Stimulated activated CD8-positive, alpha-beta memory T cell treated with anti-CD3 and anti-CD28 coated beads, Interleukin-12 subunit alpha, Interleukin-12 subunit beta, amount 100 ng/mL, for 24 hours (primary cell): ENCODE measurements around the gene MAPK7.

Experiments
- DNase-seq: peaks from one replicate; pipeline ENCODE4 v3.0.0-alpha.2; 2020; ENCODE audit errors: extremely low read depth

Gene MAPK7

DNA sequence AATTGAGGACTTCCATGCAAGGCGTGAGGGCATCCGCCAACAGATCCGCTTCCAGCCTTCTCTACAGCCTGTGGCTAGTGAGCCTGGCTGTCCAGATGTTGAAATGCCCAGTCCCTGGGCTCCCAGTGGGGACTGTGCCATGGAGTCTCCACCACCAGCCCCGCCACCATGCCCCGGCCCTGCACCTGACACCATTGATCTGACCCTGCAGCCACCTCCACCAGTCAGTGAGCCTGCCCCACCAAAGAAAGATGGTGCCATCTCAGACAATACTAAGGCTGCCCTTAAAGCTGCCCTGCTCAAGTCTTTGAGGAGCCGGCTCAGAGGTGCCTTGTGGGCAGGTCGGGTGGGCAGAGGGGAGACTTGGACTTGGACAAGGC is 3.1 kb downstream of the MAPK7 start:
- no peak for DNase-seq

DNA sequence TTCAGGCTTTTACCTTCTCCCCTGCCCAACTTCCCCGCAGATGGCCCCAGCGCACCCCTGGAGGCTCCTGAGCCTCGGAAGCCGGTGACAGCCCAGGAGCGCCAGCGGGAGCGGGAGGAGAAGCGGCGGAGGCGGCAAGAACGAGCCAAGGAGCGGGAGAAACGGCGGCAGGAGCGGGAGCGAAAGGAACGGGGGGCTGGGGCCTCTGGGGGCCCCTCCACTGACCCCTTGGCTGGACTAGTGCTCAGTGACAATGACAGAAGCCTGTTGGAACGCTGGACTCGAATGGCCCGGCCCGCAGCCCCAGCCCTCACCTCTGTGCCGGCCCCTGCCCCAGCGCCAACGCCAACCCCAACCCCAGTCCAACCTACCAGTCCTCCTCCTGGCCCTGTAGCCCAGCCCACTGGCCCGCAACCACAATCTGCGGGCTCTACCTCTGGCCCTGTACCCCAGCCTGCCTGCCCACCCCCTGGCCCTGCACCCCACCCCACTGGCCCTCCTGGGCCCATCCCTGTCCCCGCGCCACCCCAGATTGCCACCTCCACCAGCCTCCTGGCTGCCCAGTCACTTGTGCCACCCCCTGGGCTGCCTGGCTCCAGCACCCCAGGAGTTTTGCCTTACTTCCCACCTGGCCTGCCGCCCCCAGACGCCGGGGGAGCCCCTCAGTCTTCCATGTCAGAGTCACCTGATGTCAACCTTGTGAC is 3.6 kb downstream of the MAPK7 start:
- DNase-seq, result no peak

DNA sequence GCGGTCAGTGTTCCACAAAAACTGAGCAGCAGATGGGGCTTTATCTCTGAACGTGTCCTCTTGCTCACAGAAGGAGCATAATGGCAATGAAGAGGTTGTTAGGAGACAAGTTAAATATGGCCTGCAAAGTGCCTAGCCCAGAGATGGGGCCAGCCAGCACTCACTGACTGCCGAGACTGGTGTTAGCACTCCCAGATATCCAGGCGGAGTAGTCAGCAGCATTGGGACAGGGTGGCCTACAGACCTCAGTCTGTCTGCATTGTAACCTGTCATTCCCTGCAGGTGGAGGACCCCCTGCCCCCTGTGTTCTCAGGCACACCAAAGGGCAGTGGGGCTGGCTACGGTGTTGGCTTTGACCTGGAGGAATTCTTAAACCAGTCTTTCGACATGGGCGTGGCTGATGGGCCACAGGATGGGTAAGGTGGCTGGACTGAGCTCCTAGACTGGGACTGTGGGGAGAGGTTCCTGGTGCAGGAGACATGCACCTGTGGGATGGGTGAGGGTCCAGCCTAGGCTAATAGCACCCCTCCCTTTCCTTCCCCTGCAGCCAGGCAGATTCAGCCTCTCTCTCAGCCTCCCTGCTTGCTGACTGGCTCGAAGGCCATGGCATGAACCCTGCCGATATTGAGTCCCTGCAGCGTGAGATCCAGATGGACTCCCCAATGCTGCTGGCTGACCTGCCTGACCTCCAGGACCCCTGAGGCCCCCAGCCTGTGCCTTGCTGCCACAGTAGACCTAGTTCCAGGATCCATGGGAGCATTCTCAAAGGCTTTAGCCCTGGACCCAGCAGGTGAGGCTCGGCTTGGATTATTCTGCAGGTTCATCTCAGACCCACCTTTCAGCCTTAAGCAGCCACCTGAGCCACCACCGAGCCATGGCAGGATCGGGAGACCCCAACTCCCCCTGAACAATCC is 4.5 kb downstream of the MAPK7 start:
- DNase-seq, result no peak

DNA sequence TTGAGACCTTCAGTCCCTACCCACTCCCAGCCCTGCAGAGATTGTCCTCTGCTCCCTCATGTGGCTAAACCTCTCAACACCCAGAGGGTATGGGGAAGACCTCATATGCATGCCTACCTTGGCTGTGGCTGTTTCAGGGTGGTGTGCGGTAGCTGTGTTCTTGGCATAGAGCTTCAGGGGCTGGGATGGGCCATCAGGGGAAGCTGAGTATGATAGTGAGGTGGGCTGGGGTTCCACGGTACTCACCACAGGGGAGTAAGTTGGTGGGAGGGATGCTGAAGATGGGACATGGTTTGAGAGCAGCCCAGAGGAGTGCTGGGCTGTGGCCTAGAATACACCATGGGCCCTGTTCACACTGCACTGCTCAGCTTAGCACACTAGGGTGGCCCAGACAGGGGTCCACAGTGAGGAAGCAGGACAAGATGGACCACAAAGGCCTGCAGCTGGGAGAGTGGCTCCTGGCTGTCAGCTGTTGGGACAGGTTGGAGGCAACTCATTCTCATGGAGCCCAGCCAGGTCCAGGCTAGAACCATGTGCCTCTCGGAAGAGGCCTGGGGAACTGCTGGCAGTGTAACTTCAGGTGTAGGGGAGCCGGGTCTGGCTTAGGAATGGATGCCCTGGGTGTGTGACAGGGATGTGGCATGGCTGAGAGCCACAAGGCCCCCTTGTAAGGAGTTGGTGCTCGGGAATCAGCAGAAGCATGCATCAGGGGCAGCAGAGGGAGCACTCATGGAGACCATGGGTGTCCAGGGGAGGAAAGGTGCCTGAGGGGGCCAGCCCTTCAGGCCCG is 5.6 kb downstream of the MAPK7 start:
- no peak for DNase-seq

DNA sequence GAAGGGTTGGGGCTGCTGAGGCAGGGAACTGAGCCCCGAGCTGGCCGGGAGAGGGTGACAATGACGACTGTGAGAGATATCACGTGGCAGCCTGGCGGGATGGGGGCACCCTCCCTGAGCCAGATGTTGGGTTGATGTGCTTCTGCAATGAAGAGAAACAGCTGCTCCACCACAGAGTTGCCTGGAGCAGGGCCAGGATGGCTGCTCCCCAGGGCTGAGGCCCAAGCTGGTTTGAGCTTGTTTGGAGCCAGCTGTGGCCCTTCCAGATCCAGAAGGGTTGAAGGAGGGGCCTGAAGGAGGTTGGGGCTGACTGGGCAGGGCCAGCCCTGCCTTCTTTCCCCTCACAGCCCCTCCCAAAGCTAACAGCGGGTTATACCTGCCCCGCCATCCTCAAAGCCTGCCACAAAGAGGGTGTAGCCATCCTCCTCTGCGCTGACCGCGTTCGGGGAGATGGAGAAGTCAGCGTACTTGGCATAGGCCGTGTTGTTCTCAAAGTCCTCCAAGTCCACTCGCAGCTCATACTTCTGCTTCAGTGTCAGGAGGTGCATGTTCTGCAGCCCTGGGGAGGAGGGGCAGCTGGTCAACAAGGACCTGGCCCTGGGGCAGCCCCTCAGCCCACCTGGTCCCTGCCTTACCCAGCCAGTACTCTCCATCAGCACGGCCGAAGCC is 6.6 kb downstream of the MAPK7 start:
- no peak for DNase-seq

DNA sequence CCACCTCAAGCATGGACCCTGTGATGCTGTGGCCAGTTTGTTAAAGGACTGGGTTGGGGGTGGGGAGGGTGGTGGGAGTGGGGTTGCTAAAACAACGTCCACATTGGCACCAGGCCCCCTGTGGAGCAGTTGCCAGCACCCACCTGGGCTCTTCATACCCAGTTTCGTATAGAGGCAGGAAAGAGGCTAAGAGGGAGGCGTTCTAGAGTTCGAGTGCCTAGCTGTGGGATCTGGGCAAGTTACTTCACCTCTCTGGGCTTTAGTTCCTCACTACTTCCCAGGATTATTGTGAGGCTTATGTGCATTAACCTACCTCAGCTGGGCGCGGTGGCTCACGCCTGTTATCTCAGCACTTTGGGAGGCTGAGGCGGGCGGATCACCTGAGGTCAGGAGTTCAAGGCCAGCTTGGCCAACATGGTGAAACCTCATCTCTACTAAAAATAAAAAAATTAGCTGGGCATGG is 7.3 kb downstream of the MAPK7 start:
- DNase-seq, result no peak

DNA sequence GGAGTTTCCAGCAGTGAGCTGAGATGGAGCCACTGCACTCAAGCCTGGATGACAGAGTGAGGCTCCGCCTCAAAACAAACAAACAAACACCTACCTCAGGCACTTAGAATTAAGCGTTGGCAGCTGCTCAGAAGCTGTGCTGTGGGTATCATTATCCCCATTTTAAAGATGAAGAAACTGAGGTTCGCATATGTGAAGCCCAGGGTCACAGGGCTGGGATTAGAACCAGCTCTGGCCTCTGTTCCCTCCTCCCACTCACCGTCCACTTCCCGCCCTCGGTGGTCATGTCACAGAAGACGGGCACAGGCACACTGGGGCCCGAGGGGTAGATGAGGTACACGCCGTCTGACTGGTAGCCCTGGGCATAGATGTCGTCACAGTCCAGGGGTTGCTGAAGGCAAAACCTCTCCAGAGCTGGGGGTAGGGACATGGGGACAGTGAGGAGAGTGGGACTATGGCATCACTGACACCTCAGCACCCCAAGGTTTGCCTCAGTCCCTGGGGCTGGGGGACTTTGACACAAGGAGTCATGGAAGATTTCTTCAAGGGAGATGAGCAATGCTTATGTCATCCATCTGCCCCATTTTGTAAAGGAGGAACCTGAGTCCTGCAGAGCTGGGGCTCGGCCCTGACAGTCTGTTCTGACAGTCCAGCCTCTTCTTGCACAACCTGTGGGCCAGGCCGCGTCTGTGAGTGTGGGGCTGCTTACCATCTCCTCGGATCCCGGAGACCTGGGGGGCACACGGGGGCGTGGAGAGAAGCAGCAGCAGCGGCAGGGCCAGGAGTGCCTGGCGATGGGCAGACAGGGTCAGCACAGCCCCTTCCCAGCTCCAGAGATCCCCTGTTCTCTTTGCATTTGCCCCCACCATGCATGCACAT is 8.0 kb downstream of the MAPK7 start:
- DNase-seq, result no peak

DNA sequence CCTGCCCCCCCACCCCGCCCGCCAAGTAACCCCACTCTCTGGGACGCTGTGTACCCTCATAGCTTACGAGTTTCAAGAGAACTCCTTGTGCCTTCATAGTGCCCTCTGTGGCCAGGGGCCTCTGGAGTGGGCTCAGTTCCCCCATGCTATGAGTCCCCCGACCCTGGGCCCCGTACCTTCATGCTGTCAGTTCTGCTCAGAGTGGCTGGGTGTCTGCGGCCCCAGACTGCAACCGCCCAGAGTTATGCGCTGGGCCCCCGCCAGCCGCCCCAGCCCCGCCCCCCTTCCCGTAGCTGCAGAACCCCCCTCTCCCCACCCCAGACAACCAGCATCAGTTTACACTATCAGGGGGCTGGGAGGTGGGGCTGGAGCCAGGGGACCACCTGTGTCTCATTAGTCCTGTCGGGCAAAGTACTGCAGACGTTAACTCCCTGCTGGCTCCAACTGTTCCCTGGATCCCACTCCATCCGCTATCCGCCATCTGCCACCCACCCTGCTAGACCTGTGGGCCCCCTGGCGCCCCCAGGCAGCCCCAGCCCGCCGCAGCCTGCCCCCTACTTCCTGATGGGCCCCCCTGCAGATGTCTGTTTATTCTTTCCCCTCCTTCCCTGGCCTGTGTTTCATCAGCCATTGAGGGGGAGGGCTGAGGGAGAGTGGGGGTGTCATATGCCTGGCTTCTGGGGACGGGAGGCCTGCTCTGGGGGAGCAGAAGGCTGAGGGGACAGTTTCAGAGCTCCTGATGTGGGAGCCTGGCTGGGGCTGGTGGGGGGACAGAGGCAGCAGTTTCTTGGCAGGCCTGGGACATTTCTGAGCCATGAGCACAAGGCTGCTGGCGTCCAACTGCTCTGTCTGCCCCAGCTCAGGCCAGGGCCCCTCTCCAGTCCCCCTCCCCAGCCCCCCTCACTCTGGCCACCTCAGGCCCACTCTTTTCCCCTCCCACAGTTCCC is 8.9 kb downstream of the MAPK7 start, which contains the start of gene MFAP4:
MFAP4 (minus strand) TSS at position 217 of the 947 bp plus-strand sequence; CDS start at position 182, 35 bp downstream.
- no peak for DNase-seq

DNA sequence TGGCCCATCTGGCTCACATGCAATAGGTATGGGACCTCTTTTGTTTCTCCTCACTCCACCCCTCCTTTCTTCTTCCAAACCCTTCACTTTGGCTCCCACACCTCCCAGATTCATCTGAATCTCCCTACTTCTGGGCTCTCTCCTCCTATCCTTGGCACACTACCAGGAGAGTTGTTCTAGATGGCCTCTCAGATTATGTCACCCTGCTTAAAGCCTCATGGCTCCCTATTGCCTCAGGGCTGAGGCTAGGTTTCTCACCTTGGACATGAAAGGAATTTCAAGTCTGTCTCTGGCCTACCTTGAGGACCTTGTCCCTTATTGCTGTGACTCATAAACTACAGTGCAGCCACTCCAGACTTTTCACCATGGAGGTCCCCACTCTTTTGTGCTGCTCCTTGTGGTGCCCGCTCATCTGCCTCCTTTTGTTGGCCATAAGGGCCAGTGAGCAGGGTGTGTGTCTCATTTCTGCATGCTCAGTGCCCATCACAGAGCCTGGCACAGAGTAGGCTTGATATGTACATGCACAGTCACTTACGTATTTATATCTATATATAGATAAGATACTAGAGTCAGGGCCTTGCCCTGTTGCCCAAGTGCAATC is 9.7 kb downstream of the MAPK7 start:
- no peak for DNase-seq

DNA sequence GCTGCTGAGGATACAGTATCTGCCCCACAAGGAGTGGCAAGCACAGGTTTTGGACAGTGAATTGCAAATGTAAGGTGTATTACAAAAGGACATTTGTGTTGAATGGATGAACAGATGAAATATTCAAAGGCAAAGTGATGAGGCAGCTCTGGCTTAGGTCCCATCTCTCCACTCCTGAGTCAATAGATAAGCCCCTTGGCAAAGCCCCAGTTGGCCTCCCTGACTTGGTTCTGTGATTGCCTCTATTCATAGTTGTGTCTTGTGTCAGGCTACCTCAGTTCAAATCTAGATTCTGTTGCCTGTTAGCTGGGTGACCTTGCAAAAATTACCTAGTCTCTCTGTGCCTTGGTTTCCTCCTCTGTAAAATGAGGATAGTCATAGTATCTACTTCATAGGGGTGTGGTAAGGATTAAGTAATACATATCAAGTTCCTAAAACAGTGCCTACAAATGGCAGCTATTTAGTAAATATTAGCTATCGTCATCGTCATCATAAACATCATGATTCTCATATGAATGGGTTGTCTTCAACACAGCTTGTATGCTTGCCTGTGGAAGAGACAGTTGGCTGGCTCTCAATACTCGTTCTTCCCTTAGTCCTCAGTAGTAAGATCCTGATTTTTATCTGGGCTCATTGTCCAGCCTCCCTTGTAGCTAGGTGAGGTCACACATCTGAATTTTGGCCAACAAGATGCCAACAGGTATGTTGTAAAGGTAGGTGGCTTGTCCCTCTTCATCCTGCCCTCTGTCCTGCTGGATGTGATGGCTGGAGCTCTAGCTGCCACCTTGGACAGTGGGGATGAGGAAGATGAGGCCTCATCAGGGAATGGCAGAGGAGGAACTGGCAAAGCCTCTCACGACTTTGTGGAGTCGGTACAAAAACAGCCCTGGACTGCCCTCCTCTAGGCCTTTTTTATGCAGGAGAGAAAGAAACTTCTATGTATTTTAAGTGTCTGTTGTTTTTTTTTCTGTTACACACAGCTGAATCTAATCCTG is 10.8 kb downstream of the MAPK7 start:
- DNase-seq, result no peak

DNA sequence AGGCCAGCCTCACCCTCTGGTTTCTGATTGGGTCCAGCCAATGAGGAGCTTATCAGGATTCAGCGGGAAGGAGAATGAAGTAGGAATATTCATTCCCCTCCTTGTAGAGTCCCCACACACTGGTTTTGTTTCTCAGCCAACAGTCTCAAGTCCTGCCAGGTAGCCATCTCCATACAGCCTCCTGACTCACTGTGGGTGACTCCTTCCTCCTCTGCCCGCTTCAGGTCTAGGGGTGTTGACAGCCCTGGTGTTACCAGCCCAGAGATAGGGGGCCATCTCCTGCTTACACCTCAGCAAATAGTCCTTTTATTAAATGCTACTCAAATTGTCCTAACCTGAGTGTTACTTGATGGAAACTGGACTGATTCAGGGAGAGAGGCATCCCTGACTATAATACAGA is 12.7 kb downstream of the MAPK7 start:
- DNase-seq, result no peak

DNA sequence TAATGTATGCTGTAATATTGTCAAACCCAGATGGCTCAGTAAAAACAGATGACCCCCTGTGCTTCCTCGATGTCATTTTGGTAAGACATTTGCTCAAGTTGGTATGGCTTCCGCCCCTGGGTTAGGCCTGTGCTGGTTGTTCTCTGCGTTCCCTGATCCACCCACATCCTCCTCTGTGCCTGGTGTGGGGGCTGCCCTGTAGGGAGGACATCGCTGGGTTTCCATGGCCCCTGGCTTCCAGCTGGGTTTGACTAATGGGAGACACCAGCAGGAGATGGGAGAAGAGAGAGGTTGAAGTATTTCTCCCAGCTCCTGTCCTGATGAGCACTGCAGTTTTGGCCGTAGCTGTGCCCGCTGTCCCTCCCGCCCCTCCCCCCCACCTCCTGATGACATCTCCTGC is 13.1 kb downstream of the MAPK7 start:
- DNase-seq, result no peak

DNA sequence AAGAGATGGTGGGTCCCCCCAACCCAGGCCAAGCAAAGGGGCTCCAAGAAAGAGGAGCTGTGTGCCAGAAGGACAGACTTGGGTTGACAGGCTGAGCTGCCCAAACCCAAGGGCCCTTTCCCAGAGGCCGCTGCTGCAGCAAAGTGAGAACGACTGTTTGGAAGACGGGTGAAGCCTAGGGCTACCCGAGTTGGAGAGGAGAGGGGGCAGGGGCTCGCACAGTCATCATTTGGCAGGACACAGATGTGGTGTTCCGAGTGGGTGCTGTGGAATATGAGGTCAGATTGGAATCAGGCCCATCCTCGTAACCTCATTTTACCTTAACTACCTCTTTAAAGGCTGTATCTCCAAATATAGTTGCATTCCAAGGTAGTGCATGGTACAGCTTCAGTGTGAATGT is 14.0 kb downstream of the MAPK7 start:
- no peak for DNase-seq

DNA sequence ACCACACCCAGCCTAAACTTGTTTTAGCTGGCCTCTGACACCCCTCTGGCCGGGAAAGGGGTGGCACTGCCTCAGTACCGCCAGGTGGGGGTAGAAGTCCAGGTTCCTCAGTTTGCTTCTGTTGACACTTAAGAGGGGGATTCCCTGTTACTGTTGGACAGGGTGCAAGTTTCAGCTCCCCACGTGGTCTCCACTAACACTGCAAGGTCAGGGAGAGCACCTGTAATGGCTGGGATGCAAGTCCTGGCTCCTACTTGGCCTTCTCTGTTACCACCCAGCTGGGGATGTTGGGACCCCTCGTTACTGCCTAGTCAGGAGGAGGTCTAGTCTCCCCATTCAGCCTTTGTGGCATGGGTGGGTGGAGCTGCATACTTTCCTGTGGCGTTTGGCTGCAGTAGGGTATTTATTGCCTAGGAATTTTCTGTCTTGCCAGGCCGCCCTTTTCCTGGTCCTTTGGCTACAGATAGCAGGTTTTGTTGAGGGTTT is 19.3 kb downstream of the MAPK7 start:
- DNase-seq, result no peak

DNA sequence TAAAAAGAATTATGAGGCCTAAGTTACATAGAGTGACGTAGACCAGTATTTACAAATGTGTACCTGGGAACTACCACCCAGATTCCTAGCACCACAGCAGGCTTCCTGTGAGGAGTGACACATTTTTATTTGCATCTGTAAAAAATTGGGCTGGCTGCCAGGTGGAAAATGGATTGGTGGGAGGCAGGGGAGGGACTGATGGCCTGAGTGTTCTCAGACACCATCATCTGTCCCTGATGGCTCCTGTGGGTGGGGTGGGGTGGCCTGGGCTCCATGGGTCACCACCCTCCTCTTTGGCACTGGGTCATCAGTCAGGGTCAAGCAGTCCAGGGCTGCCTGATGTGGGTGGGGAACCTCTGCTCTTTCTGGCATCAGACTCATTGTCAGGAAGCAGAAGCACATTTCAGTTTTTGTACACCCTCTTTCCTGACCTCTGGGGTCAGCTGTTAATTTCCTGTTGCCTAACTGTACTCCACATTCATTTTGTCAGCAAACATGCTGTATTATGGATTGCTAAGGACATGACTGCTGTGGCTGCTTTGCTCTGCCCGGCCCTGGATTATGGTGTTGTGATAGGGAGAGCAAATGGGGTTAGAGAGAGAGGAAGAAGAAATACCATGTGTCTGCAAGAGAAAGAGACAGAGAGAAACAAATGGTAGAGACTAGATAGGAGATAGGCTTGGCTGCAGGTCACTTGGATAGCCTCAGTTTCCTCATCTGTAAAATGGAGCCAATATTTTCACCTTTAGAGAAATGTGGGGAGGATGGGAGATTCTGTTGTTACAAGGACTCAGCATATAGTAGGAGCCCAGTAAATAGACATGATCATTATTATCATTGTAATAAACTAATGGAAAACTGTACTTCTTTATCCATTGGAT is 20.2 kb downstream of the MAPK7 start:
- DNase-seq, result no peak

DNA sequence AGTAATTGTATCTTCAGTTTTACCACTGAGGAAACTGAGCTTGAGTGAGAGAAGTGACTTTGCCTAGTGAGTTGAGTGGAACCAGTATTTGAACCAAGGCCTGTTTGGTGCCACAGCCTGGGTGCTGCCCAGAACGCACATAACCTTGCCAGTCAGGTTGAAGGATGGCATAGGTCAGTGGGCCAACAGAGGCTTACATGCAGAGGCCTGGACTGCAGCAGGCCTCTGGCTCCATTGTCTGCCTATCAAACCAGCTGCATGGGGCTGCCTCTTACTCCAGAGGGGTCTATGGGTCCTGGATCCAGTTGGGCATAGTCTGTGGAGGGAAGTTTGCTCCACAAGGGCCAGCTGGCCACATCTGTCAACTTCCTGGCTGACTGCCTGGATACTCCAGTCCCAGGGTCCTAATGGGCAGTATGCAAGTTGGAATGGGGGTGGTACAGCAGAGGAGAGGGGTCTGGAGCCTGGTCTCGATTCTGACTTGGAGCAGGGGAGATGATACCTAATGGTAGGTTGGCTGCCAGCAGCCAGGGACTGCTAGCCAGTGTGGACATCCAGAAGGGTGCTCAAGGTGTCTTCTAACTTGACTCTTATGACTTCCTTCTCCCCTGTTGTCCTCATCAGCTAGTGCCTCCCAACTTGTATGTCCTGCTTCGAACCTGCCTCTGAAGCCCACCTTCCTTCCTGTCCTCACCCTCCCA is 21.6 kb downstream of the MAPK7 start:
- no peak for DNase-seq
